Cardiac septum (tissue), 1 donor: Measurements from ENCODE around the gene ZMIZ1. TPM values are rescaled to one million over a fixed set of nuclear protein-coding genes. Genes with fewer than 3 reads are reported as not detected.

Experiments
- DNase-seq: peaks from one replicate; pipeline ENCODE4 v3.0.0-alpha.2; 2020; ENCODE audit warnings: low spot score
- intact Hi-C: fragments of 100-400 bp; cut with DNase I; formaldehyde crosslinking; loops from one replicate; pipeline ENCODE4 v1.14.0; 2022
- total RNA-seq: library from RNA; stranded (reverse); fragmentation: NEBNext Ultra II Directional; extraction: Animal tissue kit (Norgen Biotek cat#: 25700); gene quantifications from one replicate; pipeline ENCODE4 v1.2.1, GENCODE V29; 2021
- donor health status: DM: no; HTN: no; CAD: no.

Gene ZMIZ1
- total RNA-seq, 1 donor from 2014 or later: 40.7 TPM

GRCh38 chr10:79048639-79049550, 19.9 kb upstream of the ZMIZ1 start:
- peak; percentile 50 for DNase-seq
- intact Hi-C loops: no loop called here

- peak; percentile 61 for DNase-seq
- intact Hi-C loops: no loop called here
Observed at GRCh38 chr10:79049931-79050895, 18.6 kb upstream of the ZMIZ1 start.

GRCh38 chr10:79050896-79051555, 17.7 kb upstream of the ZMIZ1 start:
- intact Hi-C loops: no loop called here
- no peak for DNase-seq

- DNase-seq: no peak
Observed at GRCh38 chr10:79051766-79052165, 17.0 kb upstream of the ZMIZ1 start.

GRCh38 chr10:79052291-79053080, 16.3 kb upstream of the ZMIZ1 start:
- intact Hi-C loops: no loop called here
- peak; percentile 57 for DNase-seq

More at GRCh38 chr10:79051766-79052165, 17.0 kb upstream of the ZMIZ1 start:
- intact Hi-C loops: no loop called here

GRCh38 chr10:79053081-79053434, 15.7 kb upstream of the ZMIZ1 start:
- intact Hi-C loops: no loop called here
- peak; percentile 63 for DNase-seq

GRCh38 chr10:79053481-79054202, 15.1 kb upstream of the ZMIZ1 start:
- DNase-seq: peak; percentile 56

GRCh38 chr10:79054203-79055099, 14.3 kb upstream of the ZMIZ1 start:
- peak; percentile 63 for DNase-seq
- intact Hi-C loops: no loop called here

More at GRCh38 chr10:79053481-79054202, 15.1 kb upstream of the ZMIZ1 start:
- intact Hi-C loops: no loop called here

GRCh38 chr10:79055100-79055782, 13.5 kb upstream of the ZMIZ1 start:
- intact Hi-C loops: no loop called here
- peak; percentile 49 for DNase-seq

GRCh38 chr10:79055892-79056291, 12.9 kb upstream of the ZMIZ1 start:
- intact Hi-C loops: no loop called here
- DNase-seq: peak; percentile 10

- intact Hi-C loops: no loop called here
- peak; percentile 62 for DNase-seq
Observed at GRCh38 chr10:79056361-79056735, 12.4 kb upstream of the ZMIZ1 start.

GRCh38 chr10:79056736-79057391, 11.9 kb upstream of the ZMIZ1 start:
- DNase-seq: peak; percentile 62
- intact Hi-C loops: no loop called here

GRCh38 chr10:79057481-79058275, 11.1 kb upstream of the ZMIZ1 start:
- DNase-seq: peak; percentile 57

GRCh38 chr10:79058899-79059841, 9.6 kb upstream of the ZMIZ1 start:
- peak; percentile 70 for DNase-seq
- intact Hi-C loops: no loop called here

More at GRCh38 chr10:79057481-79058275, 11.1 kb upstream of the ZMIZ1 start:
- intact Hi-C loops: no loop called here
